Stimulated activated CD4-positive, alpha-beta T cell treated with anti-CD3 and anti-CD28 coated beads, Interleukin-1b, Interleukin-23, amount 100 ng/mL, for 48 hours (primary cell): ENCODE results near the gene RBP4.

Experiments
- DNase-seq: peaks from one replicate; pipeline ENCODE4 v3.0.0-alpha.2; 2020

Gene RBP4

GRCh38 chr10:93601146-93601773 lies at the start of gene RBP4:
TSS of gene RBP4 (minus strand) at chr10:93601235. CDS start at chr10:93601028, 207 bp downstream.
- DNase-seq, result no peak

- no peak for DNase-seq
These were observed 38.8 kb upstream of the RBP4 start for GRCh38 chr10:93639791-93640190.

GRCh38 chr10:93630625-93631557 lies 29.9 kb upstream of the RBP4 start:
- DNase-seq, result no peak

GRCh38 chr10:93629647-93630305 lies 28.7 kb upstream of the RBP4 start:
- DNase-seq, result no peak

- no peak for DNase-seq
These were observed 27.8 kb upstream of the RBP4 start for GRCh38 chr10:93628858-93629257.

- DNase-seq, result no peak
These were observed 21.9 kb upstream of the RBP4 start for GRCh38 chr10:93622942-93623341.

- DNase-seq, result no peak
These were observed 19.9 kb upstream of the RBP4 start for GRCh38 chr10:93620925-93621324.

GRCh38 chr10:93615576-93616235 lies 14.7 kb upstream of the RBP4 start:
- DNase-seq, result no peak

- DNase-seq, result no peak
These were observed 13.2 kb upstream of the RBP4 start for GRCh38 chr10:93614101-93614825.

- DNase-seq, result no peak
These were observed 12.1 kb upstream of the RBP4 start for GRCh38 chr10:93613126-93613525.

- no peak for DNase-seq
These were observed 11.3 kb upstream of the RBP4 start, which contains the start of gene PDE6C for GRCh38 chr10:93612311-93612710. TSS of gene PDE6C (plus strand) at chr10:93612537. CDS start at chr10:93612726, 189 bp downstream.

GRCh38 chr10:93608421-93608820 lies 7.4 kb upstream of the RBP4 start:
- no peak for DNase-seq

GRCh38 chr10:93604146-93604545 lies 3.1 kb upstream of the RBP4 start:
- DNase-seq, result no peak

GRCh38 chr10:93603023-93603422 lies 2.0 kb upstream of the RBP4 start:
- DNase-seq, result no peak

GRCh38 chr10:93601774-93602162 lies 733 bp upstream of the RBP4 start:
- no peak for DNase-seq

GRCh38 chr10:93600446-93601145 lies 439 bp downstream of the RBP4 start:
- no peak for DNase-seq

- no peak for DNase-seq
These were observed 1.3 kb downstream of the RBP4 start for GRCh38 chr10:93599778-93600177.

GRCh38 chr10:93599335-93599734 lies 1.7 kb downstream of the RBP4 start:
- DNase-seq, result no peak

GRCh38 chr10:93598157-93598556 lies 2.9 kb downstream of the RBP4 start:
- DNase-seq, result no peak

- DNase-seq, result no peak
These were observed 3.9 kb downstream of the RBP4 start for GRCh38 chr10:93597075-93597599.

GRCh38 chr10:93596539-93596938 lies 4.5 kb downstream of the RBP4 start:
- DNase-seq, result no peak
